ENCODE results near the gene ECPAS. TPM values are rescaled to one million over a fixed set of nuclear protein-coding genes. Genes with fewer than 3 reads are reported as not detected.

ECPAS gene
- total RNA-seq, 1 experiment from 2014 or later: 69.4 TPM

DNA sequence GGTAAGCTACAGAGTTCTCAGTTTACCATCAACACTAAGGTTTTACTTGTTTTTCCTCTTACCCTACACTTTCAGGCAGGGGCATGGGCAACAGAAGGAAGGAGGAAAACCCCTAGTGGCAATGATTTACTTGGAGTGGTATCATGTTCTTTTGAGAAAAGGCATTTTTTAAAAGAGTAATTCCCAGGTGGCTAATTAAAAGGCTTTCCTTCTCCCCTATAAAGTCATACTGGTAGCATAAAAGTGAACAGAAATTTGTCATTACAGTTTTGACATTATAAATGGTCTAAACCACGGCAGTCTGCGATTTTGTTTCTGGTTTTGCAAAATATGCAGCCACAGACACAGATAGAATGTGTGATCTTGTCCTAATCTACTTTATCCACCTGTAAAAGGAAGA is 123.3 kb downstream of the ECPAS start:
- no peak for DNase-seq (ENCODE audit: low read depth, low spot score)
- intact Hi-C loops (cut with micrococcal nuclease; ENCODE audit: unreplicated experiment): no loop called here
- ChIA-PET POLR2A (no interaction called here), CTCF (no interaction called here)
- H3K4me1 ChIP-seq (ENCODE audit: control insufficient read depth, insufficient read depth, low read length): peaks cover 3% of the 10 kb centered on the region; the same call in 1 of the 2 replicates
- H3K4me3 ChIP-seq (ENCODE audit: low read depth in 2 of 2, low read length in 2 of 2): no peak overlapping the region
- no peak for ATAC-seq
- BruUV-seq (replicated peaks): no TSS peak
- TF ChIP-seq, protein P1, sequence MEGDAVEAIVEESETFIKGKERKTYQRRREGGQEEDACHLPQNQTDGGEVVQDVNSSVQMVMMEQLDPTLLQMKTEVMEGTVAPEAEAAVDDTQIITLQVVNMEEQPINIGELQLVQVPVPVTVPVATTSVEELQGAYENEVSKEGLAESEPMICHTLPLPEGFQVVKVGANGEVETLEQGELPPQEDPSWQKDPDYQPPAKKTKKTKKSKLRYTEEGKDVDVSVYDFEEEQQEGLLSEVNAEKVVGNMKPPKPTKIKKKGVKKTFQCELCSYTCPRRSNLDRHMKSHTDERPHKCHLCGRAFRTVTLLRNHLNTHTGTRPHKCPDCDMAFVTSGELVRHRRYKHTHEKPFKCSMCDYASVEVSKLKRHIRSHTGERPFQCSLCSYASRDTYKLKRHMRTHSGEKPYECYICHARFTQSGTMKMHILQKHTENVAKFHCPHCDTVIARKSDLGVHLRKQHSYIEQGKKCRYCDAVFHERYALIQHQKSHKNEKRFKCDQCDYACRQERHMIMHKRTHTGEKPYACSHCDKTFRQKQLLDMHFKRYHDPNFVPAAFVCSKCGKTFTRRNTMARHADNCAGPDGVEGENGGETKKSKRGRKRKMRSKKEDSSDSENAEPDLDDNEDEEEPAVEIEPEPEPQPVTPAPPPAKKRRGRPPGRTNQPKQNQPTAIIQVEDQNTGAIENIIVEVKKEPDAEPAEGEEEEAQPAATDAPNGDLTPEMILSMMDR (IDR thresholded peaks at IDR 0.05): no peak
- TF ChIP-seq POLR2AphosphoS5 (IDR thresholded peaks at IDR 0.05; ENCODE audit: low read depth, low read length) (no peak), TCF7L2 (IDR thresholded peaks at IDR 0.05; ENCODE audit: low read depth, low read length) (no peak), SIN3A (IDR thresholded peaks at IDR 0.05; ENCODE audit: borderline replicate concordance, insufficient read depth, low read depth, low read length) (no peak)
- TF ChIP-seq, protein P2, sequence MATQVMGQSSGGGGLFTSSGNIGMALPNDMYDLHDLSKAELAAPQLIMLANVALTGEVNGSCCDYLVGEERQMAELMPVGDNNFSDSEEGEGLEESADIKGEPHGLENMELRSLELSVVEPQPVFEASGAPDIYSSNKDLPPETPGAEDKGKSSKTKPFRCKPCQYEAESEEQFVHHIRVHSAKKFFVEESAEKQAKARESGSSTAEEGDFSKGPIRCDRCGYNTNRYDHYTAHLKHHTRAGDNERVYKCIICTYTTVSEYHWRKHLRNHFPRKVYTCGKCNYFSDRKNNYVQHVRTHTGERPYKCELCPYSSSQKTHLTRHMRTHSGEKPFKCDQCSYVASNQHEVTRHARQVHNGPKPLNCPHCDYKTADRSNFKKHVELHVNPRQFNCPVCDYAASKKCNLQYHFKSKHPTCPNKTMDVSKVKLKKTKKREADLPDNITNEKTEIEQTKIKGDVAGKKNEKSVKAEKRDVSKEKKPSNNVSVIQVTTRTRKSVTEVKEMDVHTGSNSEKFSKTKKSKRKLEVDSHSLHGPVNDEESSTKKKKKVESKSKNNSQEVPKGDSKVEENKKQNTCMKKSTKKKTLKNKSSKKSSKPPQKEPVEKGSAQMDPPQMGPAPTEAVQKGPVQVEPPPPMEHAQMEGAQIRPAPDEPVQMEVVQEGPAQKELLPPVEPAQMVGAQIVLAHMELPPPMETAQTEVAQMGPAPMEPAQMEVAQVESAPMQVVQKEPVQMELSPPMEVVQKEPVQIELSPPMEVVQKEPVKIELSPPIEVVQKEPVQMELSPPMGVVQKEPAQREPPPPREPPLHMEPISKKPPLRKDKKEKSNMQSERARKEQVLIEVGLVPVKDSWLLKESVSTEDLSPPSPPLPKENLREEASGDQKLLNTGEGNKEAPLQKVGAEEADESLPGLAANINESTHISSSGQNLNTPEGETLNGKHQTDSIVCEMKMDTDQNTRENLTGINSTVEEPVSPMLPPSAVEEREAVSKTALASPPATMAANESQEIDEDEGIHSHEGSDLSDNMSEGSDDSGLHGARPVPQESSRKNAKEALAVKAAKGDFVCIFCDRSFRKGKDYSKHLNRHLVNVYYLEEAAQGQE (IDR thresholded peaks at IDR 0.05; ENCODE audit: insufficient read depth in 1 of 2, low read depth in 2 of 2, low read length in 1 of 2): no peak
- no peaks in the 10 kb centered on the region for H3K27me3 ChIP-seq (ENCODE audit: control insufficient read depth, insufficient read depth, low read length)
- in situ Hi-C loops (cut with HindIII; ENCODE audit: low pct_unique_long_range_greater_than_20kb, low sequenced_read_pairs): no loop called here
- H3K27ac ChIP-seq (ENCODE audit: low read length): no peak overlapping the region
- H3K36me3 ChIP-seq (ENCODE audit: control insufficient read depth, insufficient read depth, low read length): peaks cover 12% of the 10 kb centered on the region
- no peaks in the 10 kb centered on the region for H3K9me3 ChIP-seq (ENCODE audit: control insufficient read depth, insufficient read depth, low read depth, low read length)

- 0 out of 2 replicates have a peak, but pooled peaks cover 2% of the 10 kb centered on the region for H3K36me3 ChIP-seq (ENCODE audit: control insufficient read depth, insufficient read depth, low read length)
- H3K27ac ChIP-seq (ENCODE audit: low read length): peak overlapping the region; percentile 44; the same call in 1 of the 2 replicates
- intact Hi-C loops (cut with micrococcal nuclease; ENCODE audit: unreplicated experiment): no loop called here
- H3K4me3 ChIP-seq (ENCODE audit: low read depth in 2 of 2, low read length in 2 of 2): peak overlapping the region in 1 of 2 experiments; percentile 45; a peak in 2 of 4 replicates
- ChIA-PET CTCF (no interaction called here), POLR2A (interaction anchor here (0.6 kb wide), 2 partner anchors 103 to 577 kb away, joined by 4 to 6 read pairs; no protein-coding TSS in a partner anchor)
- no peaks in the 10 kb centered on the region for H3K27me3 ChIP-seq (ENCODE audit: control insufficient read depth, insufficient read depth, low read length)
- no TSS peak for BruUV-seq (replicated peaks)
- no peaks in the 10 kb centered on the region for H3K9me3 ChIP-seq (ENCODE audit: control insufficient read depth, insufficient read depth, low read depth, low read length)
- peak; percentile 52 for DNase-seq (ENCODE audit: low read depth, low spot score)
- TF ChIP-seq, protein P1 (IDR thresholded peaks at IDR 0.05): no peak
- no peak for TF ChIP-seq TCF7L2 (IDR thresholded peaks at IDR 0.05; ENCODE audit: low read depth, low read length)
- no peak for TF ChIP-seq SIN3A (IDR thresholded peaks at IDR 0.05; ENCODE audit: borderline replicate concordance, insufficient read depth, low read depth, low read length)
- no peak for TF ChIP-seq POLR2AphosphoS5 (IDR thresholded peaks at IDR 0.05; ENCODE audit: low read depth, low read length)
- TF ChIP-seq, protein P2 (IDR thresholded peaks at IDR 0.05; ENCODE audit: insufficient read depth in 1 of 2, low read depth in 2 of 2, low read length in 1 of 2): no peak
- in situ Hi-C loops (cut with HindIII; ENCODE audit: low pct_unique_long_range_greater_than_20kb, low sequenced_read_pairs): no loop called here
- ATAC-seq: peak; percentile 88
- H3K4me1 ChIP-seq (ENCODE audit: control insufficient read depth, insufficient read depth, low read length): peaks cover 3% of the 10 kb centered on the region; the same call in 1 of the 2 replicates
These were observed 127.5 kb downstream of the ECPAS start for GRCh38 chr9:111356481-111357244.
